MM.1S (cell line): Measurements from ENCODE around the gene PRKG1.

Source experiments
- DNase-seq: peaks from one replicate; pipeline ENCODE4 v3.0.0-alpha.2; 2015
- H2AFZ ChIP-seq: fragments of 300-600 bp; sonication (generic); 2 replicates; pipeline ENCODE4 v1.6.0; 2016; ENCODE audit warnings: antibody characterized with exemption, low read length
- H3F3A ChIP-seq: fragments of 300-600 bp; sonication (generic); 2 replicates; pipeline ENCODE4 v1.6.1; 2016; ENCODE audit warnings: mild to moderate bottlenecking, antibody characterized with exemption, low read length, moderate library complexity, mixed read lengths; ENCODE audit not compliant: insufficient read depth
- H3K27ac ChIP-seq: fragments of 300-600 bp; sonication (generic); 2 replicates; pipeline ENCODE4 v1.5.1; 2016; ENCODE audit warnings: mild to moderate bottlenecking, low read length
- H3K27me3 ChIP-seq: fragments of 300-600 bp; sonication (generic); replicated peaks from 2 replicates; pipeline ENCODE4 v1.6.0; 2016; ENCODE audit warnings: low read length; ENCODE audit not compliant: insufficient read depth
- H3K36me3 ChIP-seq: fragments of 300-600 bp; sonication (generic); replicated peaks from 2 replicates; pipeline ENCODE4 v1.6.1; 2016; ENCODE audit warnings: mild to moderate bottlenecking, low read length, mixed read lengths; ENCODE audit not compliant: insufficient read depth
- H3K4me1 ChIP-seq: fragments of 300-600 bp; sonication (generic); 2 replicates; pipeline ENCODE4 v1.6.1; 2016; ENCODE audit warnings: low read length, mixed read lengths
- H3K4me2 ChIP-seq: fragments of 300-600 bp; sonication (generic); 2 replicates; pipeline ENCODE4 v1.6.0; 2016; ENCODE audit warnings: low read depth, low read length
- H3K4me3 ChIP-seq: fragments of 300-600 bp; sonication (generic); 2 replicates; pipeline ENCODE4 v1.5.1; 2016; ENCODE audit warnings: low read length, mixed read lengths
- H3K79me2 ChIP-seq: fragments of 300-600 bp; sonication (generic); 2 replicates; pipeline ENCODE4 v1.6.1; 2016; ENCODE audit warnings: mixed run types, low read length, mixed read lengths
- H3K9ac ChIP-seq: fragments of 300-600 bp; sonication (generic); 2 replicates; pipeline ENCODE4 v1.6.1; 2016; ENCODE audit warnings: low read length, mixed read lengths
- H3K9me2 ChIP-seq: fragments of 300-600 bp; sonication (generic); replicated peaks from 2 replicates; pipeline ENCODE4 v1.6.1; 2016; ENCODE audit warnings: mild to moderate bottlenecking, low read length, mixed read lengths; ENCODE audit not compliant: insufficient read depth
- H3K9me3 ChIP-seq: fragments of 300-600 bp; sonication (generic); replicated peaks from 2 replicates; pipeline ENCODE4 v1.6.1; 2016; ENCODE audit warnings: mild to moderate bottlenecking, low read length, mixed read lengths; ENCODE audit not compliant: insufficient read depth
- H4K20me1 ChIP-seq: fragments of 300-600 bp; sonication (generic); 2 replicates; pipeline ENCODE4 v1.6.1; 2016; ENCODE audit warnings: mild to moderate bottlenecking, low read length, moderate library complexity, mixed read lengths; ENCODE audit not compliant: insufficient read depth
- EZH2 ChIP-seq: fragments of 300-600 bp; sonication (generic); optimal IDR thresholded peaks from 2 replicates; pipeline ENCODE3; 2017; ENCODE audit warnings: low read depth, mild to moderate bottlenecking, antibody characterized with exemption, low read length, mixed read lengths
- EZH2phosphoT487 ChIP-seq: fragments of 300-600 bp; sonication (generic); IDR thresholded peaks from 2 replicates; pipeline ENCODE4 v1.6.1; 2018; ENCODE audit warnings: antibody characterized with exemption, low read length
- TF ChIP-seq, protein P1 (sequence below): fragments of 300-600 bp; sonication (generic); IDR thresholded peaks from 2 replicates; pipeline ENCODE4 v1.5.1; 2016; ENCODE audit warnings: antibody characterized with exemption, low read length, mixed read lengths

PRKG1 gene

DNA sequence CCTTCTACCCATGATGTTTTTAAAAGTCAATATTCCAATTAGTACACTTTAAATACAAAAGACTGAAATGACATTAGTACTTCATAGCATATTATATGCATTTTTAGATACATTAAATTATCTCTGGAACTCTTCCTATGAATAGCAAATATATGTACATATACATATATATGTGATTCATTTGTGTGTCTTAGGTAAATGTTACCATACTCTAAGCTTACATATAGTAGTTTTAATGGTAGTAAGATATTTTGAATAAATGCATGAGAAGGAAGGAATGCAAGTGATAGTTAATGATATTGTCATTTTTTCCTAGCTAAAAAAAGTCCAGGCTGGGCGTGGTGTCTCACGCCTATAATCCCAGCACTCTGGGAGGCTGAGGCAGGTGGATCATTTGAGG lies 671.1 kb downstream of the PRKG1 start:
- Histone ChIP-seq H3F3A (no peaks in the 10 kb centered on the region), H3K4me1 (no peaks in the 10 kb centered on the region), H3K36me3 (no peaks in the 10 kb centered on the region), H3K4me2 (no peak overlapping the region), H3K27ac (no peak overlapping the region), H3K79me2 (no peaks in the 10 kb centered on the region), H3K4me3 (no peak overlapping the region), H2AFZ (no peak overlapping the region), H3K9me3 (no peaks in the 10 kb centered on the region), H3K9ac (no peak overlapping the region), H3K27me3 (no peaks in the 10 kb centered on the region), H4K20me1 (no peaks in the 10 kb centered on the region), H3K9me2 (no peaks in the 10 kb centered on the region)
- no peak for DNase-seq
- TF ChIP-seq, protein P1, sequence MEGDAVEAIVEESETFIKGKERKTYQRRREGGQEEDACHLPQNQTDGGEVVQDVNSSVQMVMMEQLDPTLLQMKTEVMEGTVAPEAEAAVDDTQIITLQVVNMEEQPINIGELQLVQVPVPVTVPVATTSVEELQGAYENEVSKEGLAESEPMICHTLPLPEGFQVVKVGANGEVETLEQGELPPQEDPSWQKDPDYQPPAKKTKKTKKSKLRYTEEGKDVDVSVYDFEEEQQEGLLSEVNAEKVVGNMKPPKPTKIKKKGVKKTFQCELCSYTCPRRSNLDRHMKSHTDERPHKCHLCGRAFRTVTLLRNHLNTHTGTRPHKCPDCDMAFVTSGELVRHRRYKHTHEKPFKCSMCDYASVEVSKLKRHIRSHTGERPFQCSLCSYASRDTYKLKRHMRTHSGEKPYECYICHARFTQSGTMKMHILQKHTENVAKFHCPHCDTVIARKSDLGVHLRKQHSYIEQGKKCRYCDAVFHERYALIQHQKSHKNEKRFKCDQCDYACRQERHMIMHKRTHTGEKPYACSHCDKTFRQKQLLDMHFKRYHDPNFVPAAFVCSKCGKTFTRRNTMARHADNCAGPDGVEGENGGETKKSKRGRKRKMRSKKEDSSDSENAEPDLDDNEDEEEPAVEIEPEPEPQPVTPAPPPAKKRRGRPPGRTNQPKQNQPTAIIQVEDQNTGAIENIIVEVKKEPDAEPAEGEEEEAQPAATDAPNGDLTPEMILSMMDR, result no peak
- TF ChIP-seq EZH2phosphoT487 (no peak), EZH2 (no peak)

DNA sequence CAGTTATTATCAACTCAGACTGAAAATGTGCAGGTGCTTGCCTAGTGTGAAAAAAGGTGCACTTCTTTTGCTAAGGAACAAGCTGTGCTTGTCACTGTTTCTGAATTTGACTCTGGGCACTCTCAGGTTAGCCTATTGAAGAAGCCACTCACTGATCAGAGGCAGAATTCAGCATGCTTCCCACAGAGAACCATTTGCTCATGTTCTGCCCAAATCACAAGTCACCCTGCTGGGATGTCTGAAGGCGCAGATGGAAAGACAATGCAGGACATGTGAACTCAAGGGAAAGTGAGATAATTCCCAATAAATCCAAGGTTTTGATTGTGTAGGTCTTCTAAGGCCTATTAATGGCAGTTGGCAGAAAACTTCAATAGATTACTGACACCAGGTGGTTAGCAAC lies 672.9 kb downstream of the PRKG1 start:
- Histone ChIP-seq H3K4me1 (no peaks in the 10 kb centered on the region), H3K36me3 (no peaks in the 10 kb centered on the region), H3K9ac (no peak overlapping the region), H3K27me3 (no peaks in the 10 kb centered on the region), H3K79me2 (no peaks in the 10 kb centered on the region), H3K4me2 (no peak overlapping the region), H4K20me1 (no peaks in the 10 kb centered on the region), H3K27ac (no peak overlapping the region), H3K4me3 (no peak overlapping the region), H3K9me3 (no peaks in the 10 kb centered on the region), H2AFZ (0 out of 2 replicates have a peak overlapping the region, but pooled peaks have one; percentile 14), H3K9me2 (no peaks in the 10 kb centered on the region), H3F3A (no peaks in the 10 kb centered on the region)
- TF ChIP-seq, protein P1, result no peak
- TF ChIP-seq EZH2, result no peak
- no peak for TF ChIP-seq EZH2phosphoT487
- no peak for DNase-seq

DNA sequence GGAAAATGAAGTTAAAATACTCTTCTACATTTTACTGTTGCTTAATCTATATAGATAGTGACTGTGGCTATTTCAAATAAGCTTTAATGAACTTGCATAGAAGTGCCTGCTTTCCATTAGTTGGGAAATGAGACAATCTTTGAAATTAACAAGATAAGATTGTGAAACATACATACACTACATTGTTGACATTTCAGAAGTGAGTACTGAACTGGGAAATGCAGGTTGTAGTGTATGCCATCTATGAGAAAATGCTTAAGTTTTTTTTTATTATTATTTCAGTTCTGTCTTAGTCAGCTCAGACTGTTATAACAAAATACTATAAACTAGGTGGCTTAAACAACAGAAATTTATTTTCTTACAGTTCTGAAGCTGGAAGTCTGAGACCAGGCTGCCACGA lies 674.7 kb downstream of the PRKG1 start:
- Histone ChIP-seq H3K9me3 (no peaks in the 10 kb centered on the region), H3K9me2 (no peaks in the 10 kb centered on the region), H3K4me3 (no peak overlapping the region), H3K4me1 (no peaks in the 10 kb centered on the region), H3K36me3 (no peaks in the 10 kb centered on the region), H4K20me1 (no peaks in the 10 kb centered on the region), H2AFZ (no peak overlapping the region), H3K27me3 (no peaks in the 10 kb centered on the region), H3F3A (no peaks in the 10 kb centered on the region), H3K27ac (no peak overlapping the region), H3K79me2 (no peaks in the 10 kb centered on the region), H3K4me2 (no peak overlapping the region), H3K9ac (no peak overlapping the region)
- DNase-seq, result no peak
- TF ChIP-seq, protein P1, result no peak
- TF ChIP-seq EZH2 (no peak), EZH2phosphoT487 (no peak)
